HepG2 (cell line): ENCODE results near the gene TMEM107. TPM values are rescaled to one million over a fixed set of nuclear protein-coding genes. Genes with fewer than 3 reads are reported as not detected.

ENCODE experiments used
- BCL6 ChIP-seq: IDR thresholded peaks from 2 replicates; pipeline ENCODE4 v1.6.1; 2016; ENCODE audit warnings: missing genetic modification reagents, missing compliant biosample characterization
- BRF2 ChIP-seq: sonication (generic); formaldehyde crosslinking; IDR thresholded peaks from 2 replicates; pipeline ENCODE4 v1.8.1; 2022; ENCODE audit warnings: mild to moderate bottlenecking, missing genetic modification reagents
- CHD4 ChIP-seq: fragments of 200-600 bp; sonication (generic); IDR thresholded peaks from 2 replicates; pipeline ENCODE4 v1.7.0; 2017; ENCODE audit warnings: mild to moderate bottlenecking, low read length, borderline replicate concordance
- E2F1 ChIP-seq: sonication (generic); formaldehyde crosslinking; IDR thresholded peaks from 2 replicates; pipeline ENCODE4 v1.5.0; 2020; ENCODE audit warnings: missing genetic modification reagents
- GABPB1 ChIP-seq: IDR thresholded peaks from 2 replicates; pipeline ENCODE4 v1.6.1; 2016; ENCODE audit warnings: mild to moderate bottlenecking, missing genetic modification reagents, moderate library complexity, missing compliant biosample characterization
- GMEB2 ChIP-seq: IDR thresholded peaks from 2 replicates; pipeline ENCODE4 v1.6.1; 2016; ENCODE audit warnings: missing biosample characterization, missing genetic modification reagents, low read depth
- JUNB ChIP-seq: sonication (generic); formaldehyde crosslinking; IDR thresholded peaks from 2 replicates; pipeline ENCODE4 v1.8.0; 2022; ENCODE audit warnings: missing genetic modification reagents, mild to moderate bottlenecking, borderline replicate concordance
- KDM4B ChIP-seq: sonication (generic); formaldehyde crosslinking; IDR thresholded peaks from 2 replicates; pipeline ENCODE4 v1.4.0; 2020; ENCODE audit warnings: missing genetic modification reagents
- KDM5B ChIP-seq: sonication (generic); formaldehyde crosslinking; IDR thresholded peaks from 2 replicates; pipeline ENCODE4 v1.4.0; 2020; ENCODE audit warnings: missing genetic modification reagents, mild to moderate bottlenecking, borderline replicate concordance
- MAFF ChIP-seq: IDR thresholded peaks from 2 replicates; pipeline ENCODE4 v1.6.1; 2011; ENCODE audit warnings: low read depth, low read length, improper control_type of control experiment
- NFYC ChIP-seq: IDR thresholded peaks from 2 replicates; pipeline ENCODE4 v1.6.1; 2016; ENCODE audit warnings: missing genetic modification reagents, missing compliant biosample characterization
- NR3C1 ChIP-seq: sonication (generic); formaldehyde crosslinking; IDR thresholded peaks from 2 replicates; pipeline ENCODE4 v1.4.0; 2020; ENCODE audit warnings: missing genetic modification reagents
- SMAD3 ChIP-seq: sonication (generic); formaldehyde crosslinking; IDR thresholded peaks from 2 replicates; pipeline ENCODE4 v1.4.0; 2020; ENCODE audit warnings: missing genetic modification reagents
- SOX5 ChIP-seq: IDR thresholded peaks from 2 replicates; pipeline ENCODE4 v1.6.1; 2016; ENCODE audit warnings: borderline replicate concordance
- SRY ChIP-seq: sonication (generic); formaldehyde crosslinking; IDR thresholded peaks from 2 replicates; pipeline ENCODE4 v1.8.0; 2022; ENCODE audit warnings: mild to moderate bottlenecking, missing genetic modification reagents
- TAF1 ChIP-seq: sonication (generic); formaldehyde crosslinking; IDR thresholded peaks from 2 replicates; pipeline ENCODE4 v1.4.0; 2020; ENCODE audit warnings: missing genetic modification reagents
- U2AF2 ChIP-seq: fragments of 200-400 bp; formaldehyde crosslinking; IDR thresholded peaks from 2 replicates; pipeline ENCODE4 v1.6.1; 2017; ENCODE audit warnings: low read depth, mild to moderate bottlenecking, low read length
- WIZ ChIP-seq: sonication (generic); formaldehyde crosslinking; IDR thresholded peaks from 2 replicates; pipeline ENCODE4 v1.5.1; 2020; ENCODE audit warnings: mild to moderate bottlenecking, missing genetic modification reagents
- ZBTB3 ChIP-seq: sonication (generic); formaldehyde crosslinking; IDR thresholded peaks from 2 replicates; pipeline ENCODE4 v1.4.0; 2020; ENCODE audit warnings: low read depth, mild to moderate bottlenecking, moderate library complexity, missing genetic modification reagents, borderline replicate concordance
- ZEB1 ChIP-seq: IDR thresholded peaks from 2 replicates; pipeline ENCODE4 v1.6.1; 2012; ENCODE audit warnings: mild to moderate bottlenecking, low read depth, inconsistent platforms; ENCODE audit not compliant: insufficient replicate concordance
- ZIK1 ChIP-seq: sonication (generic); formaldehyde crosslinking; IDR thresholded peaks from 2 replicates; pipeline ENCODE4 v1.5.0; 2020; ENCODE audit warnings: mild to moderate bottlenecking, low read depth, missing genetic modification reagents, borderline replicate concordance
- ZNF101 ChIP-seq: sonication (generic); formaldehyde crosslinking; IDR thresholded peaks from 2 replicates; pipeline ENCODE4 v1.4.0; 2020; ENCODE audit warnings: mild to moderate bottlenecking, low read depth, missing genetic modification reagents, borderline replicate concordance
- ZNF577 ChIP-seq: sonication (generic); formaldehyde crosslinking; IDR thresholded peaks from 2 replicates; pipeline ENCODE4 v1.4.0; 2020; ENCODE audit warnings: mild to moderate bottlenecking, low read depth, missing genetic modification reagents, borderline replicate concordance
- ZNF672 ChIP-seq: sonication (generic); formaldehyde crosslinking; IDR thresholded peaks from 2 replicates; pipeline ENCODE4 v1.8.1; 2022; ENCODE audit warnings: missing genetic modification reagents
- ZNF709 ChIP-seq: sonication (generic); formaldehyde crosslinking; IDR thresholded peaks from 2 replicates; pipeline ENCODE4 v1.5.0; 2020; ENCODE audit warnings: mild to moderate bottlenecking, missing genetic modification reagents
- ZNF740 ChIP-seq: sonication (generic); formaldehyde crosslinking; IDR thresholded peaks from 2 replicates; pipeline ENCODE4 v1.4.0; 2020; ENCODE audit warnings: missing genetic modification reagents
- ZNF878 ChIP-seq: sonication (generic); formaldehyde crosslinking; IDR thresholded peaks from 2 replicates; pipeline ENCODE4 v1.8.1; 2023; ENCODE audit warnings: mild to moderate bottlenecking, missing genetic modification reagents, moderate library complexity
- ZNF891 ChIP-seq: sonication (generic); formaldehyde crosslinking; IDR thresholded peaks from 2 replicates; pipeline ENCODE4 v1.5.0; 2020; ENCODE audit warnings: mild to moderate bottlenecking, missing genetic modification reagents
- polyA plus RNA-seq, 8 experiments: library from polyadenylated mRNA; depleted of rRNA in 3 of 8; stranded (reverse) in 7 of 8; unstranded in 1 of 8; fragments of >200 nt; fragmentation: Illumina TruSeq in 4 of 8; extraction: Trizol in 4 of 8; gene quantifications; 2 replicates each; pipeline versions ENCODE4 v1.2.1 to v1.2.3, GENCODE V29; 2011 to 2016; ENCODE audit warnings: low read depth in 4 of 8, missing spikeins in 1 of 8, mixed read lengths in 1 of 8; ENCODE audit not compliant: insufficient read depth in 1 of 8
- total RNA-seq, 5 experiments: library from RNA; depleted of rRNA; stranded (reverse); fragments of >200 nt; fragmentation: Illumina TruSeq; extraction: Trizol; gene quantifications; 2 replicates each; pipeline ENCODE4 v1.2.3, GENCODE V29; 2016; ENCODE audit warnings: low read depth in 1 of 5

Gene TMEM107
- total and polyA plus RNA-seq, 2 of the 13 experiments (the other 11 are each of a cell fraction or from before 2014, with no cell fraction given) = 7.2 to 15.3 TPM

- TF ChIP-seq ZNF577 (CRISPR knock-in tag) (no peak), ZNF878 (CRISPR knock-in tag) (no peak), WIZ (CRISPR knock-in tag) (no peak), MAFF (no peak), BCL6 (CRISPR knock-in tag) (no peak), KDM5B (CRISPR knock-in tag) (no peak), TAF1 (peak; percentile 48; the same call in 1 of the 2 replicates), GMEB2 (no peak), ZBTB3 (CRISPR knock-in tag) (no peak), ZNF672 (CRISPR knock-in tag) (no peak), GABPB1 (peak; percentile 57; the same call in 1 of the 2 replicates), U2AF2 (no peak), BRF2 (no peak), SMAD3 (CRISPR knock-in tag) (no peak), ZIK1 (CRISPR knock-in tag) (no peak), JUNB (no peak), ZNF891 (CRISPR knock-in tag) (no peak), SRY (no peak; the same call in 1 of the 2 replicates), ZNF101 (no peak), SOX5 (CRISPR knock-in tag) (0 out of 2 replicates have a peak, but pooled peaks have one; percentile 13), NFYC (CRISPR knock-in tag) (no peak), E2F1 (CRISPR knock-in tag) (peak; percentile 84; the same call in 1 of the 2 replicates), NR3C1 (CRISPR knock-in tag) (no peak), ZEB1 (no peak), ZNF740 (CRISPR knock-in tag) (no peak), ZNF709 (CRISPR knock-in tag) (peak; percentile 48; the same call in 1 of the 2 replicates), KDM4B (CRISPR knock-in tag) (no peak), CHD4 (no peak)
These were observed at the start of gene TMEM107 (continued) for GRCh38 chr17:8176197-8176940.
